Astrocyte of the hippocampus (primary cell): ENCODE measurements around the gene SEMA3G.

Source experiments
- DNase-seq: peaks from one replicate; pipeline ENCODE4 v3.0.0; 2011; ENCODE audit warnings: low read depth, low spot score

Gene SEMA3G

GRCh38 chr3:52479877-52480575 lies 35.1 kb upstream of the SEMA3G start:
- DNase-seq: no peak

- no peak for DNase-seq
Measured at GRCh38 chr3:52479037-52479876, 34.4 kb upstream of the SEMA3G start.

GRCh38 chr3:52477796-52478095 lies 32.8 kb upstream of the SEMA3G start:
- DNase-seq: no peak

- DNase-seq: no peak
Measured at GRCh38 chr3:52477076-52477795, 32.3 kb upstream of the SEMA3G start.

- DNase-seq: no peak
Measured at GRCh38 chr3:52473026-52473425, 28.1 kb upstream of the SEMA3G start.

- DNase-seq: no peak
Measured at GRCh38 chr3:52472239-52473000, 27.5 kb upstream of the SEMA3G start.

GRCh38 chr3:52471371-52472238 lies 26.7 kb upstream of the SEMA3G start:
- DNase-seq: peak; percentile 63

GRCh38 chr3:52470920-52471319 lies 26.0 kb upstream of the SEMA3G start:
- no peak for DNase-seq

- DNase-seq: no peak
Measured at GRCh38 chr3:52469001-52469400, 24.1 kb upstream of the SEMA3G start.

- no peak for DNase-seq
Measured at GRCh38 chr3:52468336-52468735, 23.4 kb upstream of the SEMA3G start.

- DNase-seq: no peak
Measured at GRCh38 chr3:52463416-52463815, 18.5 kb upstream of the SEMA3G start.

GRCh38 chr3:52461874-52462273 lies 17.0 kb upstream of the SEMA3G start:
- DNase-seq: no peak

GRCh38 chr3:52458770-52459545 lies 14.1 kb upstream of the SEMA3G start:
- DNase-seq: no peak

GRCh38 chr3:52458031-52458760 lies 13.3 kb upstream of the SEMA3G start:
- DNase-seq: no peak

- no peak for DNase-seq
Measured at GRCh38 chr3:52456800-52457183, 11.9 kb upstream of the SEMA3G start.

- peak; percentile 64 for DNase-seq
Measured at GRCh38 chr3:52456169-52456799, 11.4 kb upstream of the SEMA3G start.

GRCh38 chr3:52455283-52456168 lies 10.6 kb upstream of the SEMA3G start, which contains the start of gene NISCH:
TSS of gene NISCH (plus strand) at chr3:52455604. CDS start at chr3:52455642, 38 bp downstream.
- peak; percentile 91 for DNase-seq

- no peak for DNase-seq
Measured at GRCh38 chr3:52454938-52455282, 10.0 kb upstream of the SEMA3G start.
